ENCODE results near the gene RC3H2.

Gene RC3H2

DNA sequence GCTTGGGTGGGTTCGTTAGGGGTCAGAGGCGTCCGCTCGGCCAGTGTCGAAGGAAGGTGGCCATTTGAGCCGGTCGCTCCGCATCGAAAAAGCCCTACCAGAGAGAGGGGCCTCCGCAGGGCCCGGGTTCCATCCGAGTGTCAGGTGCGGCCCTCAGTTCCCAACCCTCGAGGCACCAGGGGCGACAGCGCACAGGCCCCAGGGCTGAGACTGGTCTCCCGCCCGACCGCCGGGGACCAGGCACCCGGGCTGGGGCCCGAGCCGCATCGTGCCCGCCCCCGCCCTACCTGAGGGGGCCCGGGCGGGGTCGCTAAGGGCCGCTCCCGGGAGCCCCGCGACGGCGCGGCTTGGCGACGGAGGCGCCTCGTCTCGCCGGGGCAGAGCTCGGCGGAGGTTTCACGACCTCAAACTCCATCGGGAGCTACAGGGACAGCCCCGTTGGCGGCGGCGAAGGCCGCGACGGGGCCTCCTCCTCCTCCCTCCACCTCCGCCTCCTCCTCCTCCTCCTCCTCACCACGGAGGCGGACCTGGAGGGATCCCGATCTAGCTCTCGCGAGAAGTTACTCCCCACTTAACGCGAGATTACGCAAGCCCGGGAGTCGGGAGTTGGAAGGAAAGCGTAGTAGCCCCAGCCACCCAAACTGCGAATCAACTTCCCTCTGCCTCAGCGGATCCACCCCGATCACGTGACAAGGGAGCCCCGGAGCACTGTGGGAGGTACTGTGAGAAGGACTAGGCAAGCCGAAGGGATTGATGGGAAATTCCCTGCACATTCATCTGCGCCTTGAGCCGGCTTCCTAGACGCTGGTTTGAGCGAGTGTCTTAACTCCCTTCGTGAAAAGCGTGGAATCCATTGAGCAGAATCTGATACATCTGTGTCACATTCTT is at the start of gene RC3H2:
Gene RC3H2 (minus strand): TSS at position 537 of the 888 bp plus-strand sequence. CDS start 7,850 bp downstream, outside the sequence.
- DNase-seq: peak; percentile 99

DNA sequence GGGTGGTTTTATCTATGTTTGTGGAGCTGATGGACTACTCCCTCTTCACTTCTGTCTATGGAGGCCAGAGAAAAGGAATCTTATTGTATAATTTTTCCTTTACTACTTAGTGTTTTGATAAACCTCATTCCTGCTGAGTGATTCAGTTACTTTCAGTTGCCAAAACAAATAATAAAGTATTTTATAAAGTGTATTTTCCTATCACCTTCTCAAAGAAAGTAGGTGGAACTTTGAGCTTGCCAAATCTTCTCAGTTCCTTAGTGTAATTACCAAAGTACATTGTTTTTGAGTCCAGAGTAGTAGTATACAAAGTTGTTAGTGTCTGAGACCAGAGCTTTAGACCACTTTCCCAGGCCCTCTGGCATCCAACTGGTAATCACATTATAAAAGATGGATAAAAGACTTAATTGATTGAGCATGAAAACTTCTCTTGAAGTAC is 49.1 kb upstream of the RC3H2 start:
- DNase-seq: no peak

DNA sequence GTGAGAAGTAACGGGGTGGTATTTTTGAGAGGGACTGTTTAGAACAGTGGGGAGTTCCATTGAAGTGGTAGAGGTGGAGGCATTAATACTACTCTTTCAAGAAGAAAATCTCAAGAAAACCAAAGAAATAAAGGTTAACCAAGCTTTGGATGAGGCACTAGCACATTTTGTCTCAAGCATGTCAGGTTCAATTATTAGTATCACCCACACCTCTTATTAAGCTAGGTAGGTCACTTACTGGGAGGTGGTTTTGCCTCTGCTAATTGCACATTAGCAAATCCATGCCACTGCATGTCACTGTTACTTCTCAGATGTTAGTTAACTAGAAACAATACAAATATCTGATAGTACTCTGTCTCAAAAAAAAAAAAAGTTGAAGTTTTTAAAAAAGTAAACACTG is 45.9 kb upstream of the RC3H2 start:
- DNase-seq: no peak

GRCh38 chr9:122950263-122950662 is 45.1 kb upstream of the RC3H2 start:
- DNase-seq: no peak

DNA sequence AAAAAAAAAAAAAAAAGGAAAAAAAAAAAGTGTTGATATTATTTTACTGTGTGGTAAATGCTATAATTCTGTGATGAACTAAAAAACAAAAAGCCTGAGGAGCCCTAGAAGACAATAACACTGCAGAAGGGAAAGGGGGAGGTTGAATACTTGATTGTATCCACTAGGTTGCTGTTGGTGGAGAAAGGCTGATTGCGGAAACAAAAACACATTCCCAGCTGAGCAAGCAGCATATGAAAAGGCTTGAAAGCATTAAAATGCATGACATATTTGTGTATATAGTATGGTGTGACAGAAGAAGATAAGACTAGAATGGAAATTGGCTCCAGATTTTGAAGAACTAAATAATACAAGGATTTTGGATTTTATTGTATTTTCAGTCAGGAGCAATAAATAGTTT is 44.5 kb upstream of the RC3H2 start:
- no peak for DNase-seq

DNA sequence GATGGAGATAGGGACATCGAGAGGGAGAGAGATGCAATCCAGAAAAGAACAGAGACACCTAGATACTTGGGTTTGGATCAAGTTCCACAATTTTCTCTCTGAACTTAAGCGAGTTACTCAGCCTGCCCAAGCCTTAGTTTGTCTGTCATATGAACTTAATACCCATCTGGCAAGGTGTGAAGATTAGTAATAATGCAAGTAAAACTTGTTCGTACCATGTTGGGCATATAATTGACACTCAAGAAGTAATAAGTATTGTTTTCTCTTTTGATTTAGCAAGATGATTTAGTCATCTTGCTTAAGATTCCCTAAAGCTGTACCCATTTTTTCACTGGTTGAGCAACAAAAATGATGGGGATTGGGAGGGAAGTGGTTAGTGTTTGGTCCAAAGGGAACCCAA is 43.2 kb upstream of the RC3H2 start:
- DNase-seq: no peak

DNA sequence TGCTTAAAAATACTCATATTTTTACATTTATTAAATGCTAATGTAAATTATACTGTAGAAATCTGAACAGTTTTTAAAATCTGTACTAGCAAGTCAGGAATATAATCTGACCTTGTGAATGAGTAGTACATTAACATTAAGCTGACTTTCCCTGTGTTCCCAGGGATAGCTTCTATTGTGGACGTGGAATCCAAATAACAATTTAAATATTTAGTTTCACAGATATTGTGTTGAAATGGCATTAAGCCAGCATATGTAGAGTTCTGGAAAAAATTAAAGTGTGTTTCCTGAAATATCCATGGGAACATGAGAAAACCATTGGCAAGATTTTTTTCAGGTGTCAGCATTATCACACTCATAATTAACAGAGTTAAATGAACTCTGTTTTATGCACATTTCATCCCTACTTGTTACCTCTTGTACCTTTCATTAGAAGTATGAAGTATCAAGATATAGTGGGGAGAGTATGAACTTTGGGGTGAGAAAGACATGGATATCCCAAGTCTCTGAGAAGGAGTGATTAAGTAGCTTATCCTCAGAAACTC is 41.4 kb upstream of the RC3H2 start:
- no peak for DNase-seq

DNA sequence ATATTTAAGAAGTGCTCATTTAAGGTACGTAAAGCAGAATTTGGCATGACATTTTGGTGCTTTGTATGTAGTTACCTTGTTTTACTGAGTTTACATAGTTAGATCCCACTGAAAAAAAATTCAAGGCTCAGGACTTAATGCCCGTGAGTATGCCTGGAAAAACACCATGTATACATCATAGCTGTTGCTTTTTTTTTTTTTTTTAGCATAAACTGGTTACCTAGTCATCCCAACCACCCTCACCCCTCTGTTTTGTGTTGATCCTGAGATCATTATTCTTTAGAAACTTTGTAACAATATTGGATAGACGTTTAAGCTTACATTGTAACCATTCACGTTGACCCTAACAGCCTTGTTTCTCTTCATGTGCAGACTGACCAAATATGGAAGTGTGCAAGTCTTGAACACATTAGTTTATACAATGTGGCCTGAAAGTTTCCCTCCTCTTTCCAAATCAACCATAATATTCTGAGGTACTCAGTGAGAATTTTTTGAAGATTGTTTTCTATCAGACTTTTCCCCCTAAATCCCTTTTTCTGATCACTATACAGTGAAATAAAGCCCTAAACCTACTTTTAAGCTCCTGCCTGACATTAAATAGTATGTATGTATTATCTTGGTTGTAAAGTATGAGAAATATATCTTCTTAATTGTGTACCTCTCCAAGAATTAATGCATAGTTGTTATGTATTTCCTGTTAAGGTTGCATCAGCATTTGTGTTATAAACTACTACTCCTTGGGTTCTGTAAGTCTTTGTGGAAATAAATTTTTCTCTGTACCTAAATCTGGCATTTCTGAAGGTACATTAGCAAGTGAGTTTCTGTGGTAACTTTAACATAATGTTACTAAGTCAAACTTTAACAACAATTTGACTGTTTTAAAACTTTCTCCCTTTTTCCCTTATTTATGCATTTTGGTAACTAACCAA is 40.1 kb upstream of the RC3H2 start:
- no peak for DNase-seq

DNA sequence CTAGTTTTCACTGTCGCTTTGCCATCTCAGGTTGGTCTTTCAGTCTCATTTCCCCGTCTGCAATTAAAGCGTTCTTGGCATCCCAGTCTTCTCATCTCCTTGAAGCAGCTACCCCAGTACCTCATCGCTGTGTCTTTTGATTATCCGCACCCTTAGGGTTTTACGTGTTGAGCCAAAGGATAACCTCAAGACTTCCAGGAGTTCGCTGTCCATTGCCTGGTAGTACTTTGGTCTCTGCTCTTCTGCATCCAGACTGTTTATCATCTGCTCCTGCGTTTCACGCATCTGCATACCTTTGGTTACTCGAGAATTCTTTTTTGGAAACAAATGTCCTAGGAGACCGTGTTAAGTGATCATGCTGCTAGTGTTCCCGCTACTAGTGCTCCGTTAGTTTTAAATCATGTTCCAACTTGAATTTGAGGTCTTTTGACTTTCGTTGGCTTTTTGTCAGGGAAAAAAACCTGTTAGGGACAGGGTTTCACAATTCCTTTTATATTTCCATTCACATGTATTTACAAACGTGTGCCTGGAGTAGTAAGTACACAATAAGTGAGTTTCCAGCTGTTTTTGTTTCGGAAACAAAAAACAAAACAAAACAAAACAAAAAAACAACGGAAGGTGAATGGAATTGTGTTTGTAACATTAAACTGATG is 36.5 kb upstream of the RC3H2 start:
- no peak for DNase-seq

- peak; percentile 98 to 99 for DNase-seq
Measured at GRCh38 chr9:122940749-122941581, 35.8 kb upstream of the RC3H2 start, which contains the start of gene RABGAP1. Gene RABGAP1, plus strand, starts transcription at chr9:122941020. Its CDS starts 16,040 bp downstream, at chr9:122957060.

- DNase-seq: no peak
Measured at GRCh38 chr9:122940454-122940748, 35.2 kb upstream of the RC3H2 start.

- no peak for DNase-seq
Measured at GRCh38 chr9:122939601-122940000, 34.4 kb upstream of the RC3H2 start.

GRCh38 chr9:122936883-122937282 is 31.7 kb upstream of the RC3H2 start:
- no peak for DNase-seq

- DNase-seq: no peak
Measured at GRCh38 chr9:122936464-122936863, 31.3 kb upstream of the RC3H2 start.

DNA sequence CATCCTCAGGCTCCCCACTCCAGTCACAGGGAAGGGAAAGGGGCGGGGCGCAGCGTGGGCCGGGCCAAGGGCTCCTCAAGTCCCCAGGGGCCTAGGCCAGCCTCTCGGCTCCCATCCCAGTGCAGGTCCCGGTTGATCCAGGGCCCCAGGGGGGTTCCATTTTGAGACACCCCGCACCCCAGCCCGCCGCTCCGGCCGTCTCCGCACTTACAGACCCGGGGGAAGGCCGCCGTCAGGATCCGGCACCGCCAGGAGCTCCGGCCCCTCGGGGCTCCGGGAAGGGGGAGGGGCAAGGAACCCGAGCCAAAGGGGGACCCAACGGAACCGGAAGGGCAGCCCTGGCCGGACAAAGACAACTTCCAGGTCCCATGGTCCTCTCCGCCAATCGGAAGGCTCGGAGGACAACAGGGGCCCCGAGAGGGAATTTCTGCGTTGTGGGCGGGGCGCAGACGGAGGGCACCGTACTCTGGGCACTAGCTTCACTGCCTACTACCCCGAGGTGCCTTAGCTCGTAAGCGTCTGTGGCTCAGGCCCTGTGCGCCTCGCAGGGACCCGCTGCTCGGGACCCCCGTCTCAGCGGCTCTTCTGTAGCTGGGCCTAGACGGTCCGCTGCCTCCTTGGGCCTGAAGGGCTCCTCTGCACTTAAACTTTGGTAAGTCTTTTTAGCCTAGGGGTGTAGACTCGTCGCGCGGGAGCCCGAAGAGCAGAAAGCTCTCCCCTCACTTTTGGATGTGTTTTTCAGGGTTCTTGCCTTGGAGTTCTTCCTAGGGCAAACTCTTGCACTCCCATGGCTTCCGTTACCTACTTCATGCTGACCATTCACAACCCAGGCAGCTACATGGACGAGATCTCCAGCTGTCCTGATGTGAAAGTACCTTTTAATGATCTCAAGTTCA is 26.3 kb upstream of the RC3H2 start, which contains the start of gene ZBTB26:
Gene ZBTB26 (minus strand): TSS at position 287 of the 896 bp plus-strand sequence. CDS start 11,578 bp downstream, outside the sequence.
- DNase-seq: peak; percentile 96

DNA sequence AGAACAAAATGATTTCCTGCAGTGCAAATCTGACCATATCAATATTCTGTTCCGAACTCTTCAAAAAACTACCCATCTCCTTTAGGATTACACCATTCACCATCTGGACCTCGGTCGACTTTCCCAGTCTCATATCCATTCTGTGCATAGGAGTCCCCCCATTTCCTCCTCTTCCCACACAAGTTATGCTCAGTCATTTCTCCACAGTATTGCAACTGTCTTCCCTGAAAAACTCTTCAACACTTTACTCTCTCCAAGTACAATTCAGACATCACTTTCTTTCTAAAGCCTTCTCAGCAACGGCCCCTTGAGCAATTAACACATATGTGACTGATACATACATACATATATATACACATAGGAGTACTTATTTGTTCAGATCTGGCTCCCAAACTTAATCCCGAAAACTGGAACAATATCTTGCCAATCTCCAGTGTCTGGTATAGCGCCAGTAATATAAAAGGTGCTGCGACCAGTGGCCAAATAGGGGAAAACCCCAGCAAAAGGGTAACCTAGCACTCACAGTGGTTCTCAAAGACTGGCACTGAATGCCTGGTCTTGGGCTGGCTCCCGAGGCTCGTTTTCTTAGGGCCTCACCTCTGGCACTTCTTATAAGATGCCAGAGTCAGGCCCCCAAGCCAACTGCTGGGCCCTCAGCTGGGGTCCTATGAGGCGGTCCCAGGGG is 25.5 kb upstream of the RC3H2 start:
- DNase-seq: no peak

DNA sequence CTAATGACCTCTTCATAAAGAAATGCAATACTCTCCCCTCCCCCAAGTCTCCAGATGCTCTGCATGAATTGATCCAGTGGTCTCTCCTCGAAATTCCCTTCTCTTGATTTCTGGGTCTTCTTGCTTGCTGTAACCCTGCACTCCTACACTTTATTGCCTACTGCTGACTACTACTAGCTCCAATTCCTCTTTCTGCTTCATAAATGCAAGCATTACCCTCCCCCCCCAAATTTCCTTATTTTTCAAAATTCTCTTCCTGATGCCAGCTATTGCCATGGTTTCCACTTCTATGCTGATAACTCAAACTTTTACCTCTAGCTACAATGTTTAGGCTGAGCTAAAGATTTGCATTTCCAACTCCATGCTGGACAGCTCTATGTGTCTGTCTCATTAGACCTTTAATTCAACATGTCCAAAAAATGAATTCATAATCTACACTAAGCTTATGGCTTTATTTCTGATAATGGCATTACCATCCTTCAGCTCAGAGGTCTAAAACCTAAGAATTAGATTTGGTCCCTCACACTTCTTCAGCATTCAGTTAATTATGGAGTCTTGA is 24.7 kb upstream of the RC3H2 start:
- no peak for DNase-seq

DNA sequence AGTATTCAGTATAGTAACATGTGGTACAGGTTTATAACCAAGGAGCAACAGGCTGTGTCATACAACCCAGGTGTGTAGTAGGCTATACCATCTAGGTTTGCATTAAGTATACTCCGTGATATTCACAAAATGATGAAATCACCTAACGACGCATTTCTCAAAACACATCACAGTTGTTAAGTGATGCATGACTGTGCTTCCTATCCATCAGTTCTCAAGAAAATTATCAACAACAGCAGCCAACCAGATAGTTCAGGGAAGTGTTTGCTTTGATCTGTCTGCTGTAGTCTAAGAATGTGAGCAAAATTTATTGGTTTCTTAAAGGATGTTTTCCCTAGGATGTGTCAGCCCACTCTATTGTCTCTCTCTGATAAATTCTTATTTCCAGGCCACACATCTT is 18.8 kb upstream of the RC3H2 start:
- DNase-seq: no peak

- no peak for DNase-seq
Measured at GRCh38 chr9:122922713-122923112, 17.6 kb upstream of the RC3H2 start.

DNA sequence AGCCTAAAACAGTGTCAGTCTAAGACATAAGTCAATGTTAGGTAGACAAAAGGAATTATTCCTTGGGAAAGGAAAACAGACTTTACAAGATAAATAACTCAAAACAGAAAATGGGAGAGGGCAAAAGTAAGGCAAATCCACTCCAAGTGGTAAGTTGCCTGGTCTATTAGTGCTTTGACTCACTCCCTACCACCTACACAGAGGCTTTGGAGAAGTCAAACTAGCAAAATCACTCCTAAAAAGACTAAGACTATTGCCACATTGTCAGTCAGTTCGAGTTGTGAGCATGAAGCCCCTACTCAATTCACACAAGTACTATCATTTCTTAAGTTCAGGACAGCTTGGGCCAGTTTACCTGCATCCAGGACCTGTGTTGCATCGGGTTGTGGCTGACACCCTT is 13.2 kb upstream of the RC3H2 start:
- no peak for DNase-seq
